NB4 (cell line): ENCODE data around the gene NCOA1.

Experiments used
- DNase-seq: peaks from one replicate; pipeline ENCODE4 v3.0.0; 2010; ENCODE audit warnings: low read depth
- H3K4me3 ChIP-seq: one replicate; pipeline ENCODE4 v1.5.1; 2011; ENCODE audit warnings: mild to moderate bottlenecking, low read depth, low read length, moderate library complexity
- MYC ChIP-seq: IDR thresholded peaks from 2 replicates; pipeline ENCODE4 v1.6.1; 2011; ENCODE audit warnings: low read depth, low read length
- POLR2A ChIP-seq: IDR thresholded peaks from 2 replicates; pipeline ENCODE4 v1.6.1; 2011; ENCODE audit warnings: mild to moderate bottlenecking; ENCODE audit not compliant: insufficient read length; ENCODE audit errors: extremely low read depth
- TF ChIP-seq, protein P1 (sequence below): IDR thresholded peaks from 2 replicates; pipeline ENCODE4 v1.6.1; 2011; ENCODE audit warnings: low read depth, low read length
- TF ChIP-seq, protein P2 (sequence below): IDR thresholded peaks from one replicate; pipeline ENCODE4 v1.5.1; 2012; ENCODE audit warnings: low read depth, low read length

The NCOA1 gene

DNA sequence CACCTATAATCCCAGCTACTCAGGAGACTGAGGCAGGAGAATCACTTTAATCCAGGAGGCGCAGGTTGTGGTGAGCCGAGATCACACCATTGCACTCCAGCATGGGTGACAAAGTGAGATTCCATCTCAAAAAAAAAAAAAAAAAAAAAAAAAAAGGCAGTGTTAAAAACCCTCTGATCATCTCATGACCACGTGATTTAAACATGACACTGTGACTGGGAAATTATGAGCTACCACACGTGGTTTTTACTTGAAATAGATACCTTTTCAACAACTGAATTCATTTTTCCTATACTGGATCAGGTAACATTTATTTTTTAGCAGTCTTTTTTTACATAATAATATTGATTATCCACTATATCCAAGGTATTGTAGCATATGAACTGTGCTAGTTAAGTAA lies 199.5 kb downstream of the NCOA1 start:
- H3K4me3 ChIP-seq, result no peak overlapping the region
- DNase-seq, result no peak
- TF ChIP-seq, protein P1, sequence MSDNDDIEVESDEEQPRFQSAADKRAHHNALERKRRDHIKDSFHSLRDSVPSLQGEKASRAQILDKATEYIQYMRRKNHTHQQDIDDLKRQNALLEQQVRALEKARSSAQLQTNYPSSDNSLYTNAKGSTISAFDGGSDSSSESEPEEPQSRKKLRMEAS, result no peak

- no peak for DNase-seq
- no peak overlapping the region for H3K4me3 ChIP-seq
- TF ChIP-seq, protein P1, result no peak
- TF ChIP-seq POLR2A (no peak), MYC (no peak)
- TF ChIP-seq, protein P2, sequence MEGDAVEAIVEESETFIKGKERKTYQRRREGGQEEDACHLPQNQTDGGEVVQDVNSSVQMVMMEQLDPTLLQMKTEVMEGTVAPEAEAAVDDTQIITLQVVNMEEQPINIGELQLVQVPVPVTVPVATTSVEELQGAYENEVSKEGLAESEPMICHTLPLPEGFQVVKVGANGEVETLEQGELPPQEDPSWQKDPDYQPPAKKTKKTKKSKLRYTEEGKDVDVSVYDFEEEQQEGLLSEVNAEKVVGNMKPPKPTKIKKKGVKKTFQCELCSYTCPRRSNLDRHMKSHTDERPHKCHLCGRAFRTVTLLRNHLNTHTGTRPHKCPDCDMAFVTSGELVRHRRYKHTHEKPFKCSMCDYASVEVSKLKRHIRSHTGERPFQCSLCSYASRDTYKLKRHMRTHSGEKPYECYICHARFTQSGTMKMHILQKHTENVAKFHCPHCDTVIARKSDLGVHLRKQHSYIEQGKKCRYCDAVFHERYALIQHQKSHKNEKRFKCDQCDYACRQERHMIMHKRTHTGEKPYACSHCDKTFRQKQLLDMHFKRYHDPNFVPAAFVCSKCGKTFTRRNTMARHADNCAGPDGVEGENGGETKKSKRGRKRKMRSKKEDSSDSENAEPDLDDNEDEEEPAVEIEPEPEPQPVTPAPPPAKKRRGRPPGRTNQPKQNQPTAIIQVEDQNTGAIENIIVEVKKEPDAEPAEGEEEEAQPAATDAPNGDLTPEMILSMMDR, result no peak
Observed at GRCh38 chr2:24691806-24692205, 200.8 kb downstream of the NCOA1 start.

- no peak for DNase-seq
- TF ChIP-seq POLR2A, result no peak
- TF ChIP-seq, protein P2, result no peak
- TF ChIP-seq, protein P1, result no peak
- TF ChIP-seq MYC, result no peak
Observed at GRCh38 chr2:24697792-24698191, 206.7 kb downstream of the NCOA1 start.

DNA sequence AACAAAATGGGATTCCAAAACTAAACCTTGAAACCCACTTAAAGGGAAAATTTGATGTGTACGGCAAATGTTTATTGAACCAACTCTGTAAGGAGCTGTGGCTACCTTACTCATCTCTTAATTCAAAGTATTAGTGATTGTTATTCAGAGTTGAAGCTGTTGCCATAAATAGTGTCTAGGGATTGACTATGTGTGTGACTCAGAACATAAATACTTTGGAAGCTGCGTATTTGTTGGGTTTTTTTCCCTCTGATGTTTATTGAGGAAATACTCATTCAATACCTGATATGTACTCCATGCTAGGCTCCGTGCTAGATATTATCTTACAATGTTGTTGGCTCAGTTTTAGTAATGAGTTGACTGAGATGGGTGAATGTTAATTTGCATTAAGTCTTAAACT lies 211.7 kb downstream of the NCOA1 start:
- TF ChIP-seq, protein P1, result no peak
- TF ChIP-seq MYC (no peak), POLR2A (no peak)
- TF ChIP-seq, protein P2, result no peak
- no peak for DNase-seq

More at GRCh38 chr2:24697792-24698191, 206.7 kb downstream of the NCOA1 start:
- no peak overlapping the region for H3K4me3 ChIP-seq

GRCh38 chr2:24704692-24705091 lies 213.6 kb downstream of the NCOA1 start:
- DNase-seq, result no peak
- H3K4me3 ChIP-seq, result no peak overlapping the region
- TF ChIP-seq POLR2A (no peak), MYC (no peak)
- TF ChIP-seq, protein P1, result no peak
- TF ChIP-seq, protein P2, result no peak

More for the DNA sequence above, 211.7 kb downstream of the NCOA1 start:
- no peak overlapping the region for H3K4me3 ChIP-seq

DNA sequence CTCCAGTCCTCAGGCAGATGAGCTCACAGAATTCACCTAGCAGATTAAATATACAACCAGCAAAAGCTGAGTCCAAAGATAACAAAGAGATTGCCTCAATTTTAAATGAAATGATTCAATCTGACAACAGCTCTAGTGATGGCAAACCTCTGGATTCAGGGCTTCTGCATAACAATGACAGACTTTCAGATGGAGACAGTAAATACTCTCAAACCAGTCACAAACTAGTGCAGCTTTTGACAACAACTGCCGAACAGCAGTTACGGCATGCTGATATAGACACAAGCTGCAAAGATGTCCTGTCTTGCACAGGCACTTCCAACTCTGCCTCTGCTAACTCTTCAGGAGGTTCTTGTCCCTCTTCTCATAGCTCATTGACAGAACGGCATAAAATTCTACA lies 216.1 kb downstream of the NCOA1 start:
- no peak overlapping the region for H3K4me3 ChIP-seq
- no peak for DNase-seq
- TF ChIP-seq MYC, result no peak
- TF ChIP-seq, protein P2, result no peak
- TF ChIP-seq, protein P1, result no peak
- TF ChIP-seq POLR2A, result no peak
